ENCODE measurements around the gene SND1.

SND1 gene

DNA sequence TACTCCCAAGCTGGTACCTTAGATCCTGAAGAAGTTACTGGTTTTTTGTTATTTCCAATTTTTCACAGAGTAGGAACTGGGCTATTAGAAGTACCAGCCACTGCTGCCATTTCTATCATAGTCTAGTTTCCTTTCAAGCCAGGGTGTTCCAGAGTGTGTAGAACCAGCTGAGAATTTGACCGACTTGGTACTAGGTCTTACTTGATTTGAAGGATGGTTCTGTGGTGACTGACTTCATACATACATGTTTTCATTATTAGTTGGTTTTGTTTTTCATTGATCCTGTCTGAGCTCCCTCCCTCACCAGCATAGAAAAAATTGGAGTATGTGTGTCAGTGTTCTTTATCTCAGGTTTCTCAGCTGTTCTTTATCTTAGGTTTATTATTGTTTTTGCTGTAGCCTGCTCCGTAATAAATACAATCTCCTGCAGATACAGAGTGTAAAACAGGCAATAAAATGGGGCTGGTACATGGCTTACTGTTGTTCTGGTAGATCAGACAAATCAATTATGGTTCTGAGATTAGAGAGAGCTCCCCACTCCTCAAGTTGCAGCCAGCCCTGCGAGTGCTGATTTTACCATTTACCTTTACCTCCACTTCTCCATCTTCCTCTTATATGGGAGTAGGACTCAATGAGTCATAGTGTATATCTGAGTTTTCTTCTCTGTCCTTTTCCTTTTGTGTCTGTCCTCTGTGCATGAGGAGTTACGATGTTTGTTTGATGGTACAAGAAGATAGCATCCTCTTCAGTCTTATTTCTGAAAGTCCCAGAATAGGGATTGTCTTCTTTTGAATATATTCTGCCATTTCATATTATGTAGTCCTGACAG lies 256.6 kb downstream of the SND1 start:
- no peaks in the 10 kb centered on the region for H3K9me3 ChIP-seq (ENCODE audit: low read length)
- H3K4me1 ChIP-seq (ENCODE audit: insufficient read depth, low read length), result peaks cover 19% of the 10 kb centered on the region
- H3K27me3 ChIP-seq (ENCODE audit: control insufficient read depth in 1 of 2, insufficient read depth in 2 of 2, low read length in 2 of 2), result no peaks in the 10 kb centered on the region
- no peaks in the 10 kb centered on the region for H3K36me3 ChIP-seq (ENCODE audit: insufficient read depth, low read length)
- H3K27ac ChIP-seq (ENCODE audit: low read depth, low read length), result no peak overlapping the region
- H3K9ac ChIP-seq (ENCODE audit: low read length), result no peak overlapping the region
- H3K4me3 ChIP-seq (ENCODE audit: low read depth in 1 of 2, low read length in 2 of 2), result no peak overlapping the region

DNA sequence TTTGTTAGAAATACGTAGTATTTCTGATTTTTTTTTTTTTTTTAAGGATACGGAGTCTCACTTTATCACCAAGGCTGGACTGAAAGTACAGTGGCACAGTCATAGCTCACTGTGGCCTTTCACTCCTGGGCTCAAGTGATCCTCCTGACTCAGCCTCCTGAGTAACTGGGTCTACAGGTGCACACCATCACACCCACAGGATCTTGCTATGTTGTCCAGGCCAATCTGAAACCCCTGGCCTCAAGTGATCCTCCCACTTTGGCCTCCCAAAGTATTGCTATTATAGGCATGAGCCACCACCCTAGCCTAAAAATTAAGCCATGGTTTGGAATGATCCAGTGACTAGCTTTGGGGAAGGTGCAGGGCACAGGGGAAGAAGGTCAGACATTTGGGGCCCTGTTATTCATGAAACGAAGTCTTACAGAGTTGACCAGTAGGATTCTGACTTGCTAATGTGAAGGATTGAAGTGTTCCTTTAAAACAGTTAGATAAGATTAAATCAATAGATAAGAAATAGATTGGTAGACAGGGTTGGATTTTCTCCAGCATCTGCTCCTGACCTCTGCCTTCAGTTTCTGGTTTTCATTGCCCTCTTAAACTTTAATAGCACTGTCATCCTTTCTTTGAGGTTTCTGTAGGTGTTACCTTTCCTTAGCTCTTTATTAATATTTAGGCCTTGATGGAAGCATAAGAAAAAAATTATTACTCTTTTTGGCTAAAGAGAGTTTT lies 257.6 kb downstream of the SND1 start:
- H3K36me3 ChIP-seq (ENCODE audit: insufficient read depth, low read length), result no peaks in the 10 kb centered on the region
- peaks cover 19% of the 10 kb centered on the region for H3K4me1 ChIP-seq (ENCODE audit: insufficient read depth, low read length)

DNA sequence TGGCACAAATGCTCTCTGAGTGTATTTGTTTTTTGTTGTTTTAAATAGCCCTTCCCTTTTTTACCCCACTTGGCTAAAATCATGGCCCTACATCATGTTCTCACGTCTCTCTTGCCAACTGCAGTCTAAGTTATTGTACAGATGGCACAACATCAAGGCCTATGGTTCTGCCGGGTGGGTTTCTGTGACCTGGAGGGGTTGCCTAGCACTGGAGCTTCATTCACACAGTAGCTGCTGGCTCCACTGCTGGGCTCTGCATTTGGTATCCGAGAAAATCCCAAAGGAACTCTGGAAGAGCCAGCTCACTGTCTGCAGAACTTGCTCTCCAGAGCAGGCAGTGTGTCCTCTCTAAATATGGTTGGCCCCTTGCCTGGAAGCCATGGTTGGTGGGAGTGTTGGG lies 258.7 kb downstream of the SND1 start:
- Histone ChIP-seq H3K9me3 (ENCODE audit: low read length) (no peaks in the 10 kb centered on the region), H3K4me3 (ENCODE audit: low read depth in 1 of 2, low read length in 2 of 2) (no peak overlapping the region), H3K27me3 (ENCODE audit: control insufficient read depth in 1 of 2, insufficient read depth in 2 of 2, low read length in 2 of 2) (no peaks in the 10 kb centered on the region), H3K4me1 (ENCODE audit: insufficient read depth, low read length) (peaks cover 14% of the 10 kb centered on the region), H3K9ac (ENCODE audit: low read length) (no peak overlapping the region), H3K27ac (ENCODE audit: low read depth, low read length) (no peak overlapping the region), H3K36me3 (ENCODE audit: insufficient read depth, low read length) (no peaks in the 10 kb centered on the region)

More for the DNA sequence above, 257.6 kb downstream of the SND1 start:
- no peak overlapping the region for H3K9ac ChIP-seq (ENCODE audit: low read length)
- no peaks in the 10 kb centered on the region for H3K27me3 ChIP-seq (ENCODE audit: control insufficient read depth in 1 of 2, insufficient read depth in 2 of 2, low read length in 2 of 2)
- H3K9me3 ChIP-seq (ENCODE audit: low read length), result no peaks in the 10 kb centered on the region
- no peak overlapping the region for H3K27ac ChIP-seq (ENCODE audit: low read depth, low read length)
- H3K4me3 ChIP-seq (ENCODE audit: low read depth in 1 of 2, low read length in 2 of 2), result no peak overlapping the region

DNA sequence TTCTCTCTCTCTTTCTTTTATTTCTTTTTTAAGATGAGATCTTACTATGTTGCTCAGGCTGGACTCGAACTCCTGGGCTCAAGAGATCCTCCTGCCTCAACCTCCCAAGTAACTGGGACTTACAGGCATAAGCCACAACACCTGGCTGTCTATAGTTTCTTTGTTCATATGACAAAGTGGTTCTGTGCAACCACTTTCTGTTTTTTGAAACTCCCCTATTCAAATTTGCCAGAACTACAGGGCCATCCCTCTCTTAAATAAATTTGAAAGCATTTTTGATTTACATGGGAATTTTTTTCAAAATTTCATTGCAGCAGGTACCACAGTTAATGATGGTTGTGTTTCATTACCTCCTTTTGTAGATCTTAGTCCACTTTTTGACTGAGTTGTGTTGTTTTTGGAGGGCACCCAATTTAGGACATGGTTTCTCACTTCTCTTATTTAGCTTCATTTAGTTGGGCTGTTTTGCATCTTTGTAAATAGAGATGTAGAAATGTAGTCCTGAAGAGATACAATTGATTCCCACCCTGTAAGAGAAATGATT lies 260.0 kb downstream of the SND1 start:
- H3K4me3 ChIP-seq (ENCODE audit: low read depth in 1 of 2, low read length in 2 of 2), result no peak overlapping the region
- no peaks in the 10 kb centered on the region for H3K9me3 ChIP-seq (ENCODE audit: low read length)
- H3K36me3 ChIP-seq (ENCODE audit: insufficient read depth, low read length), result no peaks in the 10 kb centered on the region
- no peak overlapping the region for H3K9ac ChIP-seq (ENCODE audit: low read length)
- no peak overlapping the region for H3K27ac ChIP-seq (ENCODE audit: low read depth, low read length)
- H3K4me1 ChIP-seq (ENCODE audit: insufficient read depth, low read length), result peaks cover 5% of the 10 kb centered on the region
- H3K27me3 ChIP-seq (ENCODE audit: control insufficient read depth in 1 of 2, insufficient read depth in 2 of 2, low read length in 2 of 2), result no peaks in the 10 kb centered on the region

DNA sequence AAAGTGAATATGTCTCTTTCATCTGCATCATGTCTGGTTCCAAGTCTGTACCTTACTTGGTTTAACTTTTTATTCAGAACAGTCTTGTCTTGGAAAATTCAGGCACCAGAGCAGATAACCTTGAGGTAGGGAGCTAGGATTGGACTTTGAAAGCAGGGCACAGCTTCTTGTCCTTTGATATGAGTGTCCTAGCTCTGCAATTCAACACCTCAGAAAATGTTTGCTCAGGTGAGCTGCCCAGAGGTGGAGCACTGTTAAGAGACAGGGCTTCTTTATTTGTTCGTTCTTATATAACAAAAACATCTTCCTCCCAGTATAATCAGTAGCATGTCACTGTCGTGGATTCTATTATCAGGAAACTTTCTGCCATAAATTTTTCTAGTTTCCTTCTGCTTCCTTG lies 260.9 kb downstream of the SND1 start:
- Histone ChIP-seq H3K4me3 (ENCODE audit: low read depth in 1 of 2, low read length in 2 of 2) (no peak overlapping the region), H3K9ac (ENCODE audit: low read length) (no peak overlapping the region), H3K27me3 (ENCODE audit: control insufficient read depth in 1 of 2, insufficient read depth in 2 of 2, low read length in 2 of 2) (no peaks in the 10 kb centered on the region), H3K27ac (ENCODE audit: low read depth, low read length) (no peak overlapping the region), H3K4me1 (ENCODE audit: insufficient read depth, low read length) (no peaks in the 10 kb centered on the region), H3K36me3 (ENCODE audit: insufficient read depth, low read length) (no peaks in the 10 kb centered on the region), H3K9me3 (ENCODE audit: low read length) (no peaks in the 10 kb centered on the region)

DNA sequence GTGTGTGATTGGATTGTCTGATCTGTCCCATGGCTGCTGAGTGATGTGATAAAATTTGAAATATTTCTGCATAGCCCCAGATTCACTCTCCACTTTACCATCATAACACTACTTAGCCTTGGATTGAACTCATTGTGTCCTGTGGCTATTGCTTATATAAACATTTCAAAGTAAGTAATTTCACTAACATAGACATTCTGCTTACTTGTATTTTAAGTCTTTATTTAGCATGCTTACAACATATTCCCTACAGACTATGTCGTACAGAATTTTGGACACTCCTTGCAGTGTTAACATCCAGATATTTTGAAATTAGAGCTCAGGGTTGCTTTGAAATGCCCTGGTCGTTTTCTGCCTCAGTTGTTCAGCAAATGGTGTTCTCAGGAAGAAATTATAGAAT lies 261.7 kb downstream of the SND1 start:
- H3K27ac ChIP-seq (ENCODE audit: low read depth, low read length), result no peak overlapping the region
- no peak overlapping the region for H3K4me3 ChIP-seq (ENCODE audit: low read depth in 1 of 2, low read length in 2 of 2)
- H3K36me3 ChIP-seq (ENCODE audit: insufficient read depth, low read length), result no peaks in the 10 kb centered on the region
- no peaks in the 10 kb centered on the region for H3K27me3 ChIP-seq (ENCODE audit: control insufficient read depth in 1 of 2, insufficient read depth in 2 of 2, low read length in 2 of 2)
- no peak overlapping the region for H3K9ac ChIP-seq (ENCODE audit: low read length)
- no peaks in the 10 kb centered on the region for H3K4me1 ChIP-seq (ENCODE audit: insufficient read depth, low read length)
- no peaks in the 10 kb centered on the region for H3K9me3 ChIP-seq (ENCODE audit: low read length)

DNA sequence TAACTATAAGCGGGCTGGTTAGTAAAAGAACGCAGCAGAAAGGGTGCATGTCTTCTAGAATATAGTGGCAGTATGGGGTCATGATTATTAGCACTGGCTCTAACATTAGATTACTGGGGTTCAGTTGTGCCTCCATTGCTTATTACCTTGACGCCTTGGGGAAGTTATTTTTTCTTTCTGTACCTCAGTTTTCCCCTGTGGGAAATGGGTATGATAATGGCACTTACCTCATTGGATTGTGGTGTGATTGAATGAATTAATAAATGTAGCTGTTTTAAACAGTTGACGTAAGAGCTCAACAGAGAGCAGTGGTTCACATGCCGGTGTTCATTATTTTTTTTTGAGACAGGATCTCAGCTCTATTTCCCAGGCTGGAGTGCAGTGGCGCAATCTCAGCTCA lies 262.7 kb downstream of the SND1 start:
- H3K4me1 ChIP-seq (ENCODE audit: insufficient read depth, low read length), result no peaks in the 10 kb centered on the region
- H3K27ac ChIP-seq (ENCODE audit: low read depth, low read length), result no peak overlapping the region
- H3K36me3 ChIP-seq (ENCODE audit: insufficient read depth, low read length), result no peaks in the 10 kb centered on the region

DNA sequence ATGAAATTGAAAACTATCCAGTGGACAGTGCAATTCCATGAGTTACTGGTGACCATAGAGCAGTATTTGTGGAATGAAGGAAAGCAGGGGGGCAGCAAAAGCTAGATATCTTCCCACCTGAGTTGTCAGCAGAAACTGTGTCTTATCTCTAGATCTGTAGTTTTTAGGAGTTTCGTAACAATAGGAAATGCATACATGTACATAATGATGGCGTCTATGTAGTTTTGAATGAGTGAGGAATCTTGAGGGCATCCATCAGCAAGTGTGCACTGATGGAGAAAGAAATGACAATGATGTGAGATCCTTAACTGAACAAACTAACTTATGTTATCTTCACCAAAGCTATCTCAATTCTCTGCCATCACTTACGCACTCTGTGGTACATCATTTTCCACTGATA lies 264.7 kb downstream of the SND1 start:
- Histone ChIP-seq H3K27ac (ENCODE audit: low read depth, low read length) (no peak overlapping the region), H3K9me3 (ENCODE audit: low read length) (no peaks in the 10 kb centered on the region), H3K27me3 (ENCODE audit: control insufficient read depth in 1 of 2, insufficient read depth in 2 of 2, low read length in 2 of 2) (no peaks in the 10 kb centered on the region)

More for the DNA sequence above, 262.7 kb downstream of the SND1 start:
- Histone ChIP-seq H3K4me3 (ENCODE audit: low read depth in 1 of 2, low read length in 2 of 2) (no peak overlapping the region), H3K9me3 (ENCODE audit: low read length) (no peaks in the 10 kb centered on the region), H3K9ac (ENCODE audit: low read length) (no peak overlapping the region), H3K27me3 (ENCODE audit: control insufficient read depth in 1 of 2, insufficient read depth in 2 of 2, low read length in 2 of 2) (no peaks in the 10 kb centered on the region)

DNA sequence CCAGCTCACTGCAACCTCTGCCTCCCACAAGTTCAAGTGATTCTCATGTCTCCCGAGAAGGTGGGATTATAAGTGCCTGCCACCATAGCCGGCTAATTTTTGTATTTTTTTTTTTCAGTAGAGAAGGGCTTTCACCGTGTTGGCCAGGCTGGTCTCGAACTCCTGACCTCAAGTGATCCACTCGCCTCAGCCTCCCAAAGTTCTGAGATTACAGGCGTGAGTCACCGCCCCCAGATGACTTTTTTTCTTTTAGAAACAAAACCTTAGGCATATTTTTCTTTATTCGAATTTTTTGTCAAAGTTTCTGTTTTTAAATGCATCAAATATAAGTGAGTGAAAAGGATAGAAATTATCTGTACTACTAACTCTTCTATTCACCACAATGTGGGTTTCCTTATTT lies 266.1 kb downstream of the SND1 start:
- Histone ChIP-seq H3K9me3 (ENCODE audit: low read length) (no peaks in the 10 kb centered on the region), H3K9ac (ENCODE audit: low read length) (no peak overlapping the region), H3K27me3 (ENCODE audit: control insufficient read depth in 1 of 2, insufficient read depth in 2 of 2, low read length in 2 of 2) (no peaks in the 10 kb centered on the region), H3K4me3 (ENCODE audit: low read depth in 1 of 2, low read length in 2 of 2) (no peak overlapping the region), H3K36me3 (ENCODE audit: insufficient read depth, low read length) (no peaks in the 10 kb centered on the region), H3K27ac (ENCODE audit: low read depth, low read length) (no peak overlapping the region), H3K4me1 (ENCODE audit: insufficient read depth, low read length) (no peaks in the 10 kb centered on the region)

More for the DNA sequence above, 264.7 kb downstream of the SND1 start:
- Histone ChIP-seq H3K9ac (ENCODE audit: low read length) (no peak overlapping the region), H3K4me1 (ENCODE audit: insufficient read depth, low read length) (no peaks in the 10 kb centered on the region), H3K36me3 (ENCODE audit: insufficient read depth, low read length) (no peaks in the 10 kb centered on the region), H3K4me3 (ENCODE audit: low read depth in 1 of 2, low read length in 2 of 2) (no peak overlapping the region)

DNA sequence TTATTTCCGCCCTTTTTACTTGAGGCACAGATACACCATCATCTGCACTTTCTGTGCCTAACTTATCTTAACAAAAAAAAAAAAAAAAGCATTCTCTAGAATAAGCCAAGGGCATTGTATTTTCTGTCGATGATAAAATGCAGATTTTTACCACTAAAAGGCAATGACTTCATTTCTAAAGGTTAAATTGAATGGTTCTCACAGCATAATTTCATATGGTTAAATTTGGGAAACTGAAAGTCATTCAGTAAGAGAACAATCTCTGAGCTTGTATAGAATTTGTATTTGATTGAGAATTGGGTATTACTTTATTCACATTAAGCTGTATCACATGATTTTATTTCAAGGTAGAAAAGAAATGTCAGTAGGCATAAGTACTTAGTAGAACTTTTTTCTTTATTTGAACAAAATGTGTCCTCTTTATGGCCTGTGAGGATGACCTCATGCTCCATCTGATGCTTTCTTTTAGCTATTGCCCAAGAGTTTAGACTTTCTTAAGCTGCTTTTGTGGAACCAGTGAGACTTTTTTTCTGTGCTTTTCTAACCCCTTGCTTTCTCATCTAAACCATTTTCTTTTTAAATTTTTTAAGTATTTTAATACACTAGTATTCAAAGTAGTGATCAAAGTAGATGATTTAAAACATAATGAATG lies 268.9 kb downstream of the SND1 start:
- Histone ChIP-seq H3K4me1 (ENCODE audit: insufficient read depth, low read length) (no peaks in the 10 kb centered on the region), H3K27ac (ENCODE audit: low read depth, low read length) (no peak overlapping the region), H3K4me3 (ENCODE audit: low read depth in 1 of 2, low read length in 2 of 2) (no peak overlapping the region), H3K27me3 (ENCODE audit: control insufficient read depth in 1 of 2, insufficient read depth in 2 of 2, low read length in 2 of 2) (no peaks in the 10 kb centered on the region), H3K36me3 (ENCODE audit: insufficient read depth, low read length) (no peaks in the 10 kb centered on the region), H3K9me3 (ENCODE audit: low read length) (no peaks in the 10 kb centered on the region), H3K9ac (ENCODE audit: low read length) (no peak overlapping the region)

DNA sequence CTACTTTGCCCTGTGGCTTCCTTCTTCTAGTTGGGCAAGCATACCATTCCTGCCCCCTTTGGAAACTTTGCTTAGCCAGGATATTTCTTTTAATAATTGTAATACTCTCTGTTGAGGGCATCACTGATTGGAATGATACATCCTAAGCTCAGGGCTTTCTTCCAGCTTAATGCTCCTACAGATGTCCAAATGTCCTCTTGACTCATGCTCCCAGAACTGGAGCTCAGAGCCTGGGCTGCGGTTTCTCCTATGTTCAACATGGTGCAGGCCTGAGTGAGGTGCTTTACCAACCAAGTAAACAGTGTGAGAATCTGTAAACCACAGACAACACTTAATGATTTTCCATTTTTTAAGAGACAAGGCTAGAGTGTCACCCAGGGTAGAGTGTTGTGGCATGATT lies 270.7 kb downstream of the SND1 start:
- Histone ChIP-seq H3K36me3 (ENCODE audit: insufficient read depth, low read length) (no peaks in the 10 kb centered on the region), H3K4me3 (ENCODE audit: low read depth in 1 of 2, low read length in 2 of 2) (no peak overlapping the region), H3K9me3 (ENCODE audit: low read length) (no peaks in the 10 kb centered on the region), H3K27ac (ENCODE audit: low read depth, low read length) (no peak overlapping the region), H3K27me3 (ENCODE audit: control insufficient read depth in 1 of 2, insufficient read depth in 2 of 2, low read length in 2 of 2) (no peaks in the 10 kb centered on the region), H3K9ac (ENCODE audit: low read length) (no peak overlapping the region), H3K4me1 (ENCODE audit: insufficient read depth, low read length) (peaks cover 9% of the 10 kb centered on the region)

Measured in muscle layer of colon (tissue), 2 donors.